B cell (primary cell): ENCODE results near the gene INTS6L. TPM values are rescaled to one million over a fixed set of nuclear protein-coding genes. Genes with fewer than 3 reads are reported as not detected.

Source experiments
- ATAC-seq: fragments of 200-7000 bp; cut with Tn5 transposase; one replicate; pipeline ENCODE4 v1.10.0; 2021; ENCODE audit warnings: low read depth, mild to moderate bottlenecking, moderate number of reproducible peaks, moderate library complexity
- CTCF ChIA-PET: fragments of 350-600 bp; sonication (Branson Sonifier 250); formaldehyde crosslinking; loops from one replicate; lab custom pipeline; 2021; ENCODE audit warnings: antibody characterized with exemption, inconsistent platforms; lab: Charles Lee
- POLR2A ChIA-PET: fragments of 350-600 bp; sonication (Branson Sonifier 250); formaldehyde crosslinking; loops from one replicate; lab custom pipeline; 2021; ENCODE audit warnings: antibody characterized with exemption; lab: Charles Lee
- DNase-seq: peaks from one replicate; pipeline ENCODE4 v3.0.0; 2013
- H2AFZ ChIP-seq: 2 replicates; pipeline ENCODE4 v1.6.1; 2012; ENCODE audit warnings: mild to moderate bottlenecking, low read depth, low read length; ENCODE audit not compliant: insufficient read depth, poor library complexity, severe bottlenecking
- H3K27ac ChIP-seq, 2 donors: 1 replicate in 1 of 2; 2 replicates in 1 of 2; pipeline ENCODE4 v1.5.1; 2012 to 2013; ENCODE audit warnings: low read length in 2 of 2, mild to moderate bottlenecking in 2 of 2, moderate library complexity in 1 of 2
- H3K27me3 ChIP-seq, 4 experiments: fragments of 200-600 bp in 1 of 4; sonication (generic) in 1 of 4; replicated peaks in 1 of 4; 1 replicate in 2 of 4; 2 replicates in 2 of 4; pipeline versions ENCODE4 v1.6.1 to v1.7.0; 2013 to 2016; ENCODE audit warnings: low read length in 3 of 4, mild to moderate bottlenecking in 2 of 4, mixed read lengths in 1 of 4, moderate library complexity in 1 of 4; ENCODE audit not compliant: insufficient read depth in 4 of 4, control insufficient read depth in 3 of 4; ENCODE audit errors: control extremely low read depth in 1 of 4
- H3K36me3 ChIP-seq, 2 experiments: replicated peaks in 1 of 2; 1 replicate in 1 of 2; 2 replicates in 1 of 2; pipeline versions ENCODE4 v1.6.1 to v1.7.1; 2013; ENCODE audit warnings: low read length in 1 of 2; ENCODE audit not compliant: insufficient read depth in 2 of 2, control insufficient read depth in 1 of 2; ENCODE audit errors: control extremely low read depth in 1 of 2, extremely low read depth in 1 of 2
- H3K4me1 ChIP-seq, 2 donors: fragments of 200-600 bp in 1 of 2; sonication (generic) in 1 of 2; 1 replicate in 1 of 2; 2 replicates in 1 of 2; pipeline versions ENCODE4 v1.5.1 to v1.6.1; 2013 to 2017; ENCODE audit warnings: low read length in 2 of 2; ENCODE audit not compliant: control insufficient read depth in 2 of 2, insufficient read depth in 2 of 2
- H3K4me2 ChIP-seq: replicated peaks from 2 replicates; pipeline ENCODE3; 2012; ENCODE audit warnings: mild to moderate bottlenecking, low read depth, low read length; ENCODE audit not compliant: poor library complexity, severe bottlenecking
- H3K4me3 ChIP-seq, 5 experiments: fragments of 200-600 bp in 1 of 5; sonication (generic) in 1 of 5; 1 replicate in 3 of 5; 2 replicates in 2 of 5; pipeline versions ENCODE4 v1.5.1 to v1.7.0; 2011 to 2016; ENCODE audit warnings: low read length in 4 of 5, mild to moderate bottlenecking in 4 of 5, low read depth in 2 of 5, control low read depth in 1 of 5, moderate library complexity in 1 of 5; ENCODE audit not compliant: insufficient read depth in 1 of 5; ENCODE audit errors: control extremely low read depth in 1 of 5, extremely low read depth in 1 of 5
- H3K79me2 ChIP-seq: fragments of 200-600 bp; sonication (generic); one replicate; pipeline ENCODE4 v1.6.0; 2016; ENCODE audit warnings: low read length; ENCODE audit not compliant: control insufficient read depth, insufficient read depth
- H3K9ac ChIP-seq: fragments of 200-600 bp; sonication (generic); 2 replicates; pipeline ENCODE4 v1.6.1; 2017; ENCODE audit warnings: mild to moderate bottlenecking, low read length, moderate library complexity
- H3K9me3 ChIP-seq, 3 donors: one replicate each; pipeline versions ENCODE4 v1.6.1 to v1.7.1; 2013; ENCODE audit warnings: low read length in 2 of 3; ENCODE audit not compliant: control insufficient read depth in 2 of 3, insufficient read depth in 1 of 3; ENCODE audit errors: control extremely low read depth in 1 of 3
- H4K20me1 ChIP-seq: 2 replicates; pipeline ENCODE4 v1.6.0; 2012; ENCODE audit warnings: mild to moderate bottlenecking, low read length; ENCODE audit not compliant: insufficient read depth, control insufficient read depth, poor library complexity, severe bottlenecking
- H3K27ac Mint-ChIP-seq: one replicate; pipeline ENCODE4 v1.8.0; 2021; ENCODE audit warnings: mixed read lengths
- H3K27me3 Mint-ChIP-seq: one replicate; pipeline ENCODE4 v1.8.0; 2021; ENCODE audit warnings: mixed read lengths
- H3K4me1 Mint-ChIP-seq: one replicate; pipeline ENCODE4 v1.8.0; 2021; ENCODE audit warnings: mixed read lengths
- H3K4me3 Mint-ChIP-seq: one replicate; pipeline ENCODE4 v1.8.0; 2021; ENCODE audit warnings: mixed read lengths
- H3K9me3 Mint-ChIP-seq: one replicate; pipeline ENCODE4 v1.8.0; 2022; ENCODE audit warnings: mixed read lengths; ENCODE audit not compliant: insufficient read depth
- CTCF ChIP-seq: fragments of 200-600 bp; IDR thresholded peaks from one replicate; pipeline ENCODE4 v1.8.0; 2022; ENCODE audit warnings: antibody characterized with exemption, mild to moderate bottlenecking
- EZH2 ChIP-seq: IDR thresholded peaks from 2 replicates; pipeline ENCODE4 v1.6.1; 2012; ENCODE audit warnings: borderline replicate concordance, low read depth, mild to moderate bottlenecking, moderate library complexity, low read length; ENCODE audit not compliant: insufficient read depth, poor library complexity, severe bottlenecking
- WGBS: methylation state at CpG from one replicate; pipeline ENCODE4 v1.1.5; 2013; ENCODE audit warnings: missing lambda C conversion rate; ENCODE audit not compliant: insufficient coverage; 5-methylcytosine and 5-hydroxymethylcytosine counted together
- intact Hi-C: fragments of 100-400 bp; cut with micrococcal nuclease; formaldehyde crosslinking; loops from one replicate; pipeline ENCODE4 v1.10.0; 2022
- polyA plus RNA-seq: library from polyadenylated mRNA; depleted of rRNA; stranded (reverse); fragments of >200 nt; gene quantifications from 2 replicates; pipeline ENCODE4 v1.2.3, GENCODE V29; 2012
- total RNA-seq, 2 donors: library from RNA; stranded (reverse); fragments of 120-200 nt in 1 of 2; gene quantifications; 1 replicate in 1 of 2; 2 replicates in 1 of 2; pipeline versions ENCODE4 v1.2.3 to v1.2.4, GENCODE V29; 2013 to 2022

Gene INTS6L
- total and polyA plus RNA-seq, 2 donors (not counting 1 experiment from before 2014, with no cell fraction given), result 45.0 to 46.2 TPM

GRCh38 chrX:135516376-135516775 lies 4.1 kb upstream of the INTS6L start:
- H3K27ac ChIP-seq, result no peak overlapping the region
- H3K79me2 ChIP-seq, result no peaks in the 10 kb centered on the region
- no peak overlapping the region for H3K4me2 ChIP-seq
- no peaks in the 10 kb centered on the region for H3K36me3 ChIP-seq
- H3K4me3 ChIP-seq, result no peak overlapping the region
- no peak overlapping the region for H3K9ac ChIP-seq
- H4K20me1 ChIP-seq, result no peaks in the 10 kb centered on the region
- TF ChIP-seq CTCF (no peak), EZH2 (no peak)
- ChIA-PET CTCF (interaction anchor here (0.6 kb wide), 1 partner anchor 28 kb away, joined by 3 read pairs; no protein-coding TSS in a partner anchor), POLR2A (no interaction called here)
- peaks cover 0 to 5% of the 10 kb centered on the region in 2 donors for H3K4me1 ChIP-seq
- ATAC-seq (no peak), DNase-seq (no peak)
- no peaks in the 10 kb centered on the region for H3K9me3 ChIP-seq
- no peak overlapping the region for H2AFZ ChIP-seq
- no peaks in the 10 kb centered on the region for H3K27me3 Mint-ChIP-seq
- no peak overlapping the region for H3K4me3 Mint-ChIP-seq
- no peak overlapping the region for H3K27ac Mint-ChIP-seq
- peaks cover 7% of the 10 kb centered on the region for H3K4me1 Mint-ChIP-seq
- intact Hi-C loops, result no loop called here
- H3K27me3 ChIP-seq, result no peaks in the 10 kb centered on the region
- WGBS, result no CpG with 5 or more reads among the region's 1 CpG
- no peaks in the 10 kb centered on the region for H3K9me3 Mint-ChIP-seq

GRCh38 chrX:135518161-135518560 lies 2.3 kb upstream of the INTS6L start:
- CTCF ChIA-PET, result no interaction called here
- TF ChIP-seq CTCF (no peak), EZH2 (no peak)
- ATAC-seq, result no peak

More at GRCh38 chrX:135518161-135518560, 2.3 kb upstream of the INTS6L start:
- no peaks in the 10 kb centered on the region for H3K9me3 Mint-ChIP-seq
- POLR2A ChIA-PET, result no interaction called here
- no peaks in the 10 kb centered on the region for H3K9me3 ChIP-seq
- intact Hi-C loops, result no loop called here
- no peak overlapping the region for H3K4me2 ChIP-seq
- DNase-seq, result no peak
- H3K36me3 ChIP-seq, result no peaks in the 10 kb centered on the region
- H3K27ac Mint-ChIP-seq, result no peak overlapping the region
- no peaks in the 10 kb centered on the region for H4K20me1 ChIP-seq
- no peaks in the 10 kb centered on the region for H3K27me3 Mint-ChIP-seq
- H2AFZ ChIP-seq, result no peak overlapping the region
- H3K4me1 Mint-ChIP-seq, result peaks cover 17% of the 10 kb centered on the region
- no peaks in the 10 kb centered on the region for H3K27me3 ChIP-seq
- H3K79me2 ChIP-seq, result peaks cover 5% of the 10 kb centered on the region
- no peak overlapping the region for H3K4me3 ChIP-seq
- H3K4me3 Mint-ChIP-seq, result no peak overlapping the region
- peaks cover 5 to 14% of the 10 kb centered on the region in 2 donors for H3K4me1 ChIP-seq
- no CpG with 5 or more reads among the region's 1 CpG for WGBS
- H3K27ac ChIP-seq, result no peak overlapping the region
- H3K9ac ChIP-seq, result no peak overlapping the region
